GM12878 (cell line): ENCODE data around the gene TECPR1. TPM values are rescaled to one million over a fixed set of nuclear protein-coding genes. Genes with fewer than 3 reads are reported as not detected.
A peak's percentile ranks its signal among the peaks of the same experiment; 100 is the strongest.

Experiments
- ATAC-seq: fragments of 200-7000 bp; cut with Tn5 transposase; 3 replicates; pipeline ENCODE4 v1.9.1; 2020; ENCODE audit warnings: mild to moderate bottlenecking, moderate library complexity
- BruUV-seq: library from RNA; stranded (reverse); fragments of 400-500 nt; replicated peaks from 2 replicates; lab custom pipeline; 2021; lab: Mats Ljungman, UMichigan
- CTCF ChIA-PET: fragments of 300-600 bp; sonication (Branson Sonifier 250); formaldehyde crosslinking; extraction: SDS; loops from one replicate; lab custom pipeline; 2021; ENCODE audit warnings: inconsistent platforms; lab: Yijun Ruan, JAX
- POLR2A ChIA-PET: fragments of 350-600 bp; formaldehyde crosslinking; extraction: SDS; loops from one replicate; lab custom pipeline; 2021; ENCODE audit warnings: inconsistent platforms; lab: Charles Lee
- RAD21 ChIA-PET: fragments of 300-600 bp; sonication (Branson Sonifier 250); formaldehyde crosslinking; loops from one replicate; lab custom pipeline; 2023; ENCODE audit warnings: antibody characterized with exemption; ENCODE audit not compliant: unreplicated experiment; lab: Charles Lee
- SMC1A ChIA-PET: fragments of 300-600 bp; sonication (Branson Sonifier 250); formaldehyde crosslinking; loops from one replicate; lab custom pipeline; 2023; ENCODE audit not compliant: unreplicated experiment, uncharacterized antibody; lab: Charles Lee
- DNase-seq: peaks from one replicate; pipeline ENCODE4 v3.0.0-alpha.2; 2011; ENCODE audit warnings: low read depth, low spot score
- FAIRE-seq: peaks from 3 replicates; lab custom pipeline; 2011; peaks lifted over from hg19 to GRCh38; lab: Jason Lieb, UNC
- H2AFZ ChIP-seq: 2 replicates; pipeline ENCODE4 v1.6.0; 2011; ENCODE audit warnings: low read depth, low read length, control low read depth; ENCODE audit not compliant: control insufficient read depth
- H3K27ac ChIP-seq: 2 replicates; pipeline ENCODE4 v1.5.1; 2011; ENCODE audit warnings: control low read depth; ENCODE audit not compliant: control insufficient read depth, insufficient read depth
- H3K27me3 ChIP-seq, 2 experiments: replicated peaks in 1 of 2; 2 replicates each; pipeline versions ENCODE4 v1.6.0 to v1.6.1; 2011; ENCODE audit warnings: low read length in 1 of 2; ENCODE audit not compliant: control insufficient read depth in 2 of 2, insufficient read depth in 2 of 2
- H3K36me3 ChIP-seq, 2 experiments: 2 replicates each; pipeline ENCODE4 v1.5.1; 2011; ENCODE audit warnings: low read length in 1 of 2; ENCODE audit not compliant: control insufficient read depth in 2 of 2, insufficient read depth in 2 of 2
- H3K4me1 ChIP-seq: 2 replicates; pipeline ENCODE4 v1.6.1; 2011; ENCODE audit warnings: mild to moderate bottlenecking, low read length, moderate library complexity, mixed read lengths; ENCODE audit not compliant: control insufficient read depth, insufficient read depth
- H3K4me2 ChIP-seq: 2 replicates; pipeline ENCODE4 v1.6.0; 2011; ENCODE audit warnings: control low read depth; ENCODE audit not compliant: control insufficient read depth, insufficient read depth
- H3K4me3 ChIP-seq: fragments of 200-600 bp; sonication (generic); 2 replicates; pipeline ENCODE4 v1.5.1; 2016
- H3K79me2 ChIP-seq: 2 replicates; pipeline ENCODE4 v1.6.0; 2011; ENCODE audit warnings: low read length; ENCODE audit not compliant: control insufficient read depth, insufficient read depth
- H3K9ac ChIP-seq: 2 replicates; pipeline ENCODE4 v1.8.0; 2011; ENCODE audit warnings: low read length, control low read depth, mixed read lengths; ENCODE audit not compliant: control insufficient read depth, insufficient read depth
- H3K9me3 ChIP-seq: replicated peaks from 3 replicates; pipeline ENCODE4 v1.5.1; 2011; ENCODE audit warnings: mild to moderate bottlenecking, low read length; ENCODE audit not compliant: control insufficient read depth, insufficient read depth
- H4K20me1 ChIP-seq: 2 replicates; pipeline ENCODE4 v1.6.0; 2011; ENCODE audit not compliant: control insufficient read depth, insufficient read depth
- CHD2 ChIP-seq: IDR thresholded peaks from 2 replicates; pipeline ENCODE4 v1.6.1; 2011; ENCODE audit warnings: low read depth, low read length, improper control_type of control experiment, borderline replicate concordance
- POLR2A ChIP-seq: IDR thresholded peaks from 2 replicates; pipeline ENCODE4 v1.6.1; 2011; ENCODE audit warnings: low read depth, mild to moderate bottlenecking, low read length
- SIN3A ChIP-seq: IDR thresholded peaks from 2 replicates; pipeline ENCODE4 v1.6.1; 2012; ENCODE audit warnings: low read depth, low read length, improper control_type of control experiment
- whole genome bisulfite sequencing: methylation state at CpG from one replicate; pipeline ENCODE4 v1.1.6; 2016; ENCODE audit warnings: low lambda C conversion rate; ENCODE audit not compliant: insufficient replicate concordance, insufficient coverage; ENCODE audit errors: missing lambda C conversion rate; 5-methylcytosine and 5-hydroxymethylcytosine counted together
- in situ Hi-C: fragments of 300-500 bp; cut with MboI; formaldehyde crosslinking; loops from 9 replicates; pipeline ENCODE4 v1.14.3; 2018; ENCODE audit warnings: mixed read lengths
- intact Hi-C: fragments of 100-400 bp; cut with micrococcal nuclease; formaldehyde crosslinking; loops from one replicate; pipeline ENCODE4 v1.14.2; 2022; ENCODE audit not compliant: unreplicated experiment
- polyA plus RNA-seq, 11 experiments: library from polyadenylated mRNA; depleted of rRNA in 4 of 11; unstranded in 6 of 11; stranded (reverse) in 5 of 11; fragments of >200 nt; fragmentation: Nextera tagmentation in 4 of 11; fragmentation: Illumina TruSeq in 1 of 11; extraction: Ambion mirVana in 4 of 11; extraction: Trizol in 1 of 11; gene quantifications; 1 replicate in 1 of 11; 2 replicates in 10 of 11; pipeline versions ENCODE4 v1.2.1 to v1.2.3, GENCODE V29; 2011 to 2016; ENCODE audit warnings: inconsistent platforms in 2 of 11, missing spikeins in 2 of 11, low read depth in 1 of 11
- total RNA-seq, 4 experiments: library from RNA; depleted of rRNA in 3 of 4; stranded (reverse); fragments of >200 nt in 3 of 4; fragmentation: Illumina TruSeq in 1 of 4; extraction: Trizol in 1 of 4; gene quantifications; 2 replicates each; pipeline versions ENCODE4 v1.2.1 to v1.2.3, GENCODE V29; 2013 to 2021

Gene TECPR1
- total and polyA plus RNA-seq, 10 of the 15 experiments (the other 5 are each of a cell fraction or from before 2014, with no cell fraction given): 0.26 to 16.8 (median 4.2) TPM

- FAIRE-seq (no peak), ATAC-seq (peak; percentile 32), DNase-seq (no peak)
- intact Hi-C loops: no loop called here
- no peaks in the 10 kb centered on the region for H3K9me3 ChIP-seq
- peak overlapping the region; percentile 84 for H3K4me3 ChIP-seq
- peak overlapping the region; percentile 75 for H3K9ac ChIP-seq
- ChIA-PET RAD21 (interaction anchor here (2.3 kb wide), 1 partner anchor 31 kb away, joined by 6 read pairs; no protein-coding TSS in a partner anchor), POLR2A (interaction anchor here (0.6 to 1.1 kb wide), 2 partner anchors 105 to 119 kb away, joined by 3 read pairs; partner anchors contain the start of gene BAIAP2L1)
- H3K36me3 ChIP-seq: no peaks in the 10 kb centered on the region; a peak in 2 of 4 replicates
- H4K20me1 ChIP-seq: no peaks in the 10 kb centered on the region
- peaks cover 8% of the 10 kb centered on the region for H3K4me1 ChIP-seq
- TF ChIP-seq POLR2A (peak; percentile 36), SIN3A (peak; percentile 19; the same call in 1 of the 2 replicates), CHD2 (no peak)
- TF ChIP-seq, all 136 proteins: peak for 2
- peaks cover 2% of the 10 kb centered on the region; the same call in 1 of the 2 replicates for H3K79me2 ChIP-seq
- in situ Hi-C loops: no loop called here
- SMC1A ChIA-PET: interaction anchor here (0.6 to 1.6 kb wide), 4 partner anchors 20 to 261 kb away, joined by 3 to 5 read pairs (median 3); no protein-coding TSS in a partner anchor
- CTCF ChIA-PET: interaction anchor here (0.6 to 1.6 kb wide), 2 partner anchors 17 to 119 kb away, joined by 3 to 10 read pairs; partner anchors contain the start of gene BAIAP2L1
- peak overlapping the region; percentile 27; the same call in 1 of the 2 replicates for H3K27ac ChIP-seq
- H2AFZ ChIP-seq: peak overlapping the region; percentile 24; the same call in 1 of the 2 replicates
- no peaks in the 10 kb centered on the region for H3K27me3 ChIP-seq
- WGBS: 12% methylated on average over 38 of the region's 77 CpGs
- BruUV-seq: no TSS peak
- peak overlapping the region; percentile 93 for H3K4me2 ChIP-seq
Measured at GRCh38 chr7:98281757-98282606, 29.9 kb upstream of the TECPR1 start.
